T47D (cell line): Measurements from ENCODE around the gene FAM209A.
"Not testable (repeated sequence)": the region's sequence is repeated elsewhere in the genome, so short reads cannot be mapped to it uniquely, and the experiment has no call there.

ENCODE experiments used
- DNase-seq, 2 experiments: peaks; one replicate each; pipeline versions ENCODE4 v3.0.0 to v3.0.0-alpha.2; 2011 to 2012; ENCODE audit warnings: low read depth in 1 of 2, low spot score in 1 of 2
- JUND ChIP-seq: IDR thresholded peaks from 2 replicates; pipeline ENCODE4 v1.6.1; 2012; ENCODE audit warnings: low read depth
- in situ Hi-C: cut with HindIII; loops from 2 replicates; pipeline ENCODE4 v1.10.0; 2016; ENCODE audit warnings: low sequenced_read_pairs, low pct_unique_long_range_greater_than_20kb

The FAM209A gene

GRCh38 chr20:56554869-56555268 is 30.3 kb downstream of the FAM209A start:
- in situ Hi-C loops = no loop called here
- DNase-seq = peak; percentile 42 to 74
- no peak for TF ChIP-seq JUND

- no peak for TF ChIP-seq JUND
- DNase-seq = no peak
- in situ Hi-C loops = no loop called here
Observed at GRCh38 chr20:56558968-56559367, 34.4 kb downstream of the FAM209A start.

GRCh38 chr20:56564526-56564925 is 40.0 kb downstream of the FAM209A start:
- not testable (repeated sequence) for DNase-seq

GRCh38 chr20:56565511-56565910 is 41.0 kb downstream of the FAM209A start:
- DNase-seq = no peak
- in situ Hi-C loops = no loop called here
- no peak for TF ChIP-seq JUND

More at GRCh38 chr20:56564526-56564925, 40.0 kb downstream of the FAM209A start:
- in situ Hi-C loops = not testable (repeated sequence)

- TF ChIP-seq JUND = no peak
- in situ Hi-C loops = no loop called here
- peak in 1 of 2 experiments; percentile 66 for DNase-seq
Observed at GRCh38 chr20:56566621-56567020, 42.1 kb downstream of the FAM209A start.

- DNase-seq = no peak
- in situ Hi-C loops = no loop called here
- no peak for TF ChIP-seq JUND
Observed at GRCh38 chr20:56570832-56571231, 46.3 kb downstream of the FAM209A start.

GRCh38 chr20:56572172-56572571 is 47.6 kb downstream of the FAM209A start:
- no peak for DNase-seq
- no peak for TF ChIP-seq JUND
- in situ Hi-C loops = no loop called here

- in situ Hi-C loops = no loop called here
- no peak for TF ChIP-seq JUND
- DNase-seq = no peak
Observed at GRCh38 chr20:56573986-56574385, 49.4 kb downstream of the FAM209A start.

- no peak for DNase-seq
- no peak for TF ChIP-seq JUND
- in situ Hi-C loops = no loop called here
Observed at GRCh38 chr20:56574531-56575142, 50.1 kb downstream of the FAM209A start.

- in situ Hi-C loops = no loop called here
- TF ChIP-seq JUND = no peak
- DNase-seq = no peak
Observed at GRCh38 chr20:56575157-56575556, 50.6 kb downstream of the FAM209A start.
